RWPE1 (cell line): ENCODE results near the gene SND1.

ENCODE experiments used
- CTCF ChIA-PET: fragments of 350-600 bp; sonication (Branson Sonifier 250); formaldehyde crosslinking; extraction: SDS; loops from one replicate; lab custom pipeline; 2021; lab: Yijun Ruan, JAX
- POLR2A ChIA-PET: fragments of 400-600 bp; formaldehyde crosslinking; extraction: SDS; loops from one replicate; lab custom pipeline; 2020; ENCODE audit warnings: antibody characterized with exemption; ENCODE audit not compliant: low non-redundant PET; lab: Yijun Ruan, JAX
- DNase-seq: peaks from one replicate; pipeline ENCODE4 v3.0.0; 2012; ENCODE audit warnings: low spot score
- H3K27ac ChIP-seq: fragments of 450-650 bp; 2 replicates; pipeline ENCODE4 v1.5.1; 2017
- TF ChIP-seq, protein P1 (sequence below): fragments of 450-650 bp; conservative IDR thresholded peaks from 2 replicates; pipeline ENCODE4 v1.5.1; 2017; ENCODE audit warnings: low read depth, mild to moderate bottlenecking

Gene SND1

GRCh38 chr7:128056901-128057300, 404.9 kb downstream of the SND1 start:
- DNase-seq, result no peak
- POLR2A ChIA-PET, result no interaction called here
- CTCF ChIA-PET, result no interaction called here
- TF ChIP-seq, protein P1, sequence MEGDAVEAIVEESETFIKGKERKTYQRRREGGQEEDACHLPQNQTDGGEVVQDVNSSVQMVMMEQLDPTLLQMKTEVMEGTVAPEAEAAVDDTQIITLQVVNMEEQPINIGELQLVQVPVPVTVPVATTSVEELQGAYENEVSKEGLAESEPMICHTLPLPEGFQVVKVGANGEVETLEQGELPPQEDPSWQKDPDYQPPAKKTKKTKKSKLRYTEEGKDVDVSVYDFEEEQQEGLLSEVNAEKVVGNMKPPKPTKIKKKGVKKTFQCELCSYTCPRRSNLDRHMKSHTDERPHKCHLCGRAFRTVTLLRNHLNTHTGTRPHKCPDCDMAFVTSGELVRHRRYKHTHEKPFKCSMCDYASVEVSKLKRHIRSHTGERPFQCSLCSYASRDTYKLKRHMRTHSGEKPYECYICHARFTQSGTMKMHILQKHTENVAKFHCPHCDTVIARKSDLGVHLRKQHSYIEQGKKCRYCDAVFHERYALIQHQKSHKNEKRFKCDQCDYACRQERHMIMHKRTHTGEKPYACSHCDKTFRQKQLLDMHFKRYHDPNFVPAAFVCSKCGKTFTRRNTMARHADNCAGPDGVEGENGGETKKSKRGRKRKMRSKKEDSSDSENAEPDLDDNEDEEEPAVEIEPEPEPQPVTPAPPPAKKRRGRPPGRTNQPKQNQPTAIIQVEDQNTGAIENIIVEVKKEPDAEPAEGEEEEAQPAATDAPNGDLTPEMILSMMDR, result no peak
- H3K27ac ChIP-seq, result no peak overlapping the region

GRCh38 chr7:128057909-128058308, 405.9 kb downstream of the SND1 start:
- POLR2A ChIA-PET, result no interaction called here
- TF ChIP-seq, protein P1, result no peak
- no peak for DNase-seq
- CTCF ChIA-PET, result no interaction called here
- H3K27ac ChIP-seq, result no peak overlapping the region

DNA sequence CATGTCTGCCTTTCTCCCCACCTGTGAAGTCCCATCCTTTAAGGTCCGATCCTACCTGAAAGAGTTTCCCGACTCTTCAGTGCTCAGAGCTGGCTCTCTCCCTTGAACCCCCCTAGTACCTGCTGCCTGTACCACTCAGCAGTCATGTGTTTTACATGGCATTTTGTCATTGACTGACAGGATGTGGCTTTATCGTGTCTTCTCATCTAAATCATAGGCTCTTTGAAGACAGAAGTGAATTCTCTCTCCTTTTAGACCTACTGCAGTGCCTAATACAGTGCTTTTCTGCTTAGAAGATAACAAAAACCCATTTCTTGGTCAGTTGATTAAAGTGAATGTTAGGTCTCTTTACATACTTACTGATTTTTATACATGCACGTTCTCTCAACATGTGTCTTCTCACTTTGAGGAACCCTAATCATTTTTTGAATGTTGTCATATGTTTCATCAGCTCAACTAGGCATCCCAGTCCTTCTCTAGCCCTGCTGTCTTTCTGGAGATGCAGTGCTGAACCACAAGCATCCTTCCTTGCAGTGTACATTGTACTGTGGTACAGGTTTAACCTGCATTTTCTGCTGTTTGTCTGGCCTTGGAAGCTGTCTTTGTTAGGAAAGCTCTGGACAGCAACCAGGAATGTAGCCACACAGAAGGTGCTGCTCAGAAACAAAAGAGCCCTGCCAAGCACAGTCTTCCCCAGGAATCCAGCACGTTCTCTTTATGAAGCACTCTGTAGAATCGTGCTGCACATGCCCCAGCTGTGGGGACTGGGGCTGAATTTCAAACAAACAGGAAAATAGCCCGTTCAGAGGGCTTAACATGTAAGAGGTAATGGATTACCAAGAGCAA, 407.4 kb downstream of the SND1 start:
- H3K27ac ChIP-seq, result no peak overlapping the region
- ChIA-PET CTCF (interaction anchor here (0.7 kb wide), 1 partner anchor 48 kb away, joined by 3 read pairs; no protein-coding TSS in a partner anchor), POLR2A (no interaction called here)
- TF ChIP-seq, protein P1, result no peak
- DNase-seq, result no peak

- TF ChIP-seq, protein P1, result no peak
- CTCF ChIA-PET, result interaction anchor here (0.7 kb wide), 1 partner anchor 47 kb away, joined by 3 read pairs; no protein-coding TSS in a partner anchor
- DNase-seq, result no peak
- POLR2A ChIA-PET, result no interaction called here
- H3K27ac ChIP-seq, result no peak overlapping the region
Measured at GRCh38 chr7:128060018-128060417, 408.0 kb downstream of the SND1 start.

- TF ChIP-seq, protein P1, result no peak
- no peak overlapping the region for H3K27ac ChIP-seq
- CTCF ChIA-PET, result no interaction called here
- POLR2A ChIA-PET, result no interaction called here
- DNase-seq, result no peak
Measured at GRCh38 chr7:128063088-128063487, 411.1 kb downstream of the SND1 start.

DNA sequence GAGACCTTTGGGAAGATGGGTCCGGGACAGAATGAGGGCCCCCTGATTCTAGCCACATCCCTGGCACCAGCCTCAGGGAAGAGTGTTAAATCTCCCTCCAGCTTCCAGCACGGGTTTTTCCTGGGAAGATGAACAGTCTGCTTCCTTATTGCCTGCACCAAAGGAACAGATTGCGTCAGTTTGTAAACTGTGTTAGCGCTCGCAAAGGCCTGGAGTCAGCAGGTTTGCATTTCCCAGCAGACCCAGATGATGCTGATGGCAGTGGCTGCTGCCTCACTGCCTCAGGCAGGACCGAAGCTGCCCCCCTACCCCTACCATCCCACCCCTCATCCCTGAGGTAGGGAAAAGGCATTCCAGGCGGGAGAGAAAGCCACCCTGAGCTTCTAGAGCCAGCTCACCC, 413.9 kb downstream of the SND1 start:
- no peak for DNase-seq
- TF ChIP-seq, protein P1, result no peak
- ChIA-PET CTCF (no interaction called here), POLR2A (no interaction called here)
- H3K27ac ChIP-seq, result no peak overlapping the region
